HG03280 (cell line): ENCODE data around the gene PDZD11.
"Not testable (repeated sequence)": the region's sequence is repeated elsewhere in the genome, so short reads cannot be mapped to it uniquely, and the experiment has no call there.

Experiments
- ATAC-seq: cut with Tn5 transposase; IDR thresholded peaks from one replicate; pipeline ENCODE4 v1.9.1; 2021; ENCODE audit warnings: mild to moderate bottlenecking, moderate library complexity; ENCODE audit not compliant: unreplicated experiment

PDZD11 gene

GRCh38 chrX:70289793-70290770 lies at the start of gene PDZD11, which contains the start of gene KIF4A:
TSS of gene PDZD11 (minus strand) at chrX:70289927. CDS start at chrX:70289341, 586 bp downstream.
TSS of gene KIF4A (plus strand) at chrX:70290104. CDS start at chrX:70290459, 355 bp downstream.
- peak; percentile 99 for ATAC-seq

GRCh38 chrX:70338290-70338689 lies 48.6 kb upstream of the PDZD11 start:
- no peak for ATAC-seq

GRCh38 chrX:70336767-70337166 lies 47.0 kb upstream of the PDZD11 start:
- ATAC-seq, result peak; percentile 100

- ATAC-seq, result no peak
Observed at GRCh38 chrX:70332600-70332999, 42.9 kb upstream of the PDZD11 start.

GRCh38 chrX:70331161-70331560 lies 41.4 kb upstream of the PDZD11 start:
- no peak for ATAC-seq

- ATAC-seq, result no peak
Observed at GRCh38 chrX:70324326-70324725, 34.6 kb upstream of the PDZD11 start.

- not testable (repeated sequence) for ATAC-seq
Observed at GRCh38 chrX:70323628-70324027, 33.9 kb upstream of the PDZD11 start.

GRCh38 chrX:70322784-70323183 lies 33.1 kb upstream of the PDZD11 start:
- no peak for ATAC-seq

- ATAC-seq, result no peak
Observed at GRCh38 chrX:70313503-70313902, 23.8 kb upstream of the PDZD11 start.

GRCh38 chrX:70301716-70302115 lies 12.0 kb upstream of the PDZD11 start:
- ATAC-seq, result no peak

- ATAC-seq, result no peak
Observed at GRCh38 chrX:70293621-70294020, 3.9 kb upstream of the PDZD11 start.

GRCh38 chrX:70292788-70293187 lies 3.1 kb upstream of the PDZD11 start:
- no peak for ATAC-seq

- no peak for ATAC-seq
Observed at GRCh38 chrX:70289168-70289792, 447 bp downstream of the PDZD11 start.

GRCh38 chrX:70281951-70282350 lies 7.8 kb downstream of the PDZD11 start, which contains the start of gene RAB41:
TSS of gene RAB41 (plus strand) at chrX:70282172. CDS start at chrX:70282218, 46 bp downstream.
- ATAC-seq, result no peak

GRCh38 chrX:70280573-70280972 lies 9.2 kb downstream of the PDZD11 start:
- no peak for ATAC-seq

- no peak for ATAC-seq
Observed at GRCh38 chrX:70279081-70279480, 10.6 kb downstream of the PDZD11 start.

- not testable (repeated sequence) for ATAC-seq
Observed at GRCh38 chrX:70274029-70274428, 15.7 kb downstream of the PDZD11 start.

- no peak for ATAC-seq
Observed at GRCh38 chrX:70268034-70268433, 21.7 kb downstream of the PDZD11 start, which contains the start of gene ARR3. TSS of gene ARR3 (plus strand) at chrX:70268334. CDS start at chrX:70269386, 1,052 bp downstream.

GRCh38 chrX:70264784-70265183 lies 24.9 kb downstream of the PDZD11 start:
- ATAC-seq, result no peak

GRCh38 chrX:70262952-70263567 lies 26.7 kb downstream of the PDZD11 start:
- ATAC-seq, result no peak

GRCh38 chrX:70260104-70260503 lies 29.6 kb downstream of the PDZD11 start, which contains the start of gene P2RY4:
TSS of gene P2RY4 (minus strand) at chrX:70260204. CDS start at chrX:70259624, 580 bp downstream.
- ATAC-seq, result no peak
